HG03064 (cell line): ENCODE results near the gene PLSCR1.
A peak's percentile ranks its signal among the peaks of the same experiment; 100 is the strongest.

Source experiments
- ATAC-seq: cut with Tn5 transposase; IDR thresholded peaks from one replicate; pipeline ENCODE4 v1.9.1; 2021; ENCODE audit warnings: low read depth; ENCODE audit not compliant: unreplicated experiment

Gene PLSCR1

GRCh38 chr3:146544002-146544928, at the start of gene PLSCR1:
TSS of gene PLSCR1 (minus strand) at chr3:146544607. CDS start at chr3:146536552, 8,055 bp downstream.
- ATAC-seq: peak; percentile 89

DNA sequence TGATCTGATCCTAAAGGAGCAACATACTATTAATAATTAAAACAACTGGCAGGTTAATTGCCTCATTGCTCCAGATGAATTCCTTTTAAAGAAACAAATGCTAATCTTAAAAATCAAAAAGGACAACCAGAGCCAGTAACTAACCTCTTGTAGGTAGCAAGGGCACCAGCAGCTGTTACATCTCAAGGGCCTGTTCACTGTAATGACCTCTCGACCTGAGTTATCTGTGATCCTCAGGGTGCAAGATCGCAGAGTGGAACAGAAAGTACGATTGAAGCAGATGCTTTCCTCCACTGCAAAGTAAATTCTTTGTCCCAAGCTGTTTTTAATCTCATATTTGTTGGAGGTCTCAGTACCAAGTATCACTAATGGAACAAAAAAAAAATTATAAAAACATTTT, 49.4 kb upstream of the PLSCR1 start:
- no peak for ATAC-seq

GRCh38 chr3:146590521-146590920, 46.1 kb upstream of the PLSCR1 start:
- no peak for ATAC-seq

DNA sequence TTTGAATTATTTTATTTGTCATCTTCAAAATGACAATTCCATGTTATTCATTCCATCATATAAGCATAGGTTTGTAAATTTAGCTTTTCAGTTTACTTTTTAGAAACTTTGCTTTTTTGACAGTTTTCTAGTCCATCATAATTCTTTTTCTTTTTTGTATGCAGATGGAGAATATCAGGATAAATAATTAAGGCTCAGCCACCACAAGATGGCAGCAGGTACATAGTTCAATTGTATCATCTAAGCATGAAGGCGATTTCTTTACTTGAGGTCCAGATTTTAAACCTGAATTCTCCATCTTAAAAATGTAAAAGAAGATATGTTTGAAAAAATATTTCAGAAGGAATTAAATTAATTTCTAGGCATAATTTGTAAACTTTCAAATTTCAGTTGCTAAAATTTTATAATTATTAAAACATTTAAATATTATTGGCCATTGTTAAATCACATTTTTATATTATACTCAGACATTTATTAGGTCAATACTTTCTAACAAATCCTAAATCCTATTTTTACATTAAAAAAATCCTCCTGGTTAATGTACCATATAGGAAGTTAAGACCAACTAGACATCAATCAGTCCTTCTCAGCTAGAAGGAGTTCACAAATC, 45.6 kb upstream of the PLSCR1 start:
- ATAC-seq: no peak

- ATAC-seq: no peak
Measured at GRCh38 chr3:146585156-146585555, 40.7 kb upstream of the PLSCR1 start.

DNA sequence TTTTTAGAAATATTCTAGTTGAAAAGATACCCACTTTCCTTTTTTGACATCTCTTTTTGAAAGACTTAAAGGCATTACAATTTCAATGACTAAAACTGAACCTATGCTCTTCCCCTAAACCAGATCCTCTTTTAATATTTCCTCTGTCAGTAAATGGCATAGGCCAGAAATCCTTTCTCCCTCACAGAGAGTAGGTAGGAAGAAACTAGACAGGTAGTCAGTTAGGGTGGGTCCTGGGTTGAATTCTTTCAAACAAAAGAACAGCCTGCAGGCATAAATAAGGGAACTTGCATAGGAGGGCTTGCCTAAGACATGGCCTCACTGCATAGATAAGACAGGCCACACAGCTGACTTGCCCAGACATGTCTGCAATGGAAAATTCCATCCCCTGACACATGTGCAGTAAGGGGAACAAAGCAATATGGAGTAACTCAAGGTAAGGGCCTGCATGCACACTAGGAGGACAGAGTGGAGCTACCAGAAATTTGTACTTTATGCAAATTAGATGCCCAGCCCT, 37.6 kb upstream of the PLSCR1 start:
- no peak for ATAC-seq

DNA sequence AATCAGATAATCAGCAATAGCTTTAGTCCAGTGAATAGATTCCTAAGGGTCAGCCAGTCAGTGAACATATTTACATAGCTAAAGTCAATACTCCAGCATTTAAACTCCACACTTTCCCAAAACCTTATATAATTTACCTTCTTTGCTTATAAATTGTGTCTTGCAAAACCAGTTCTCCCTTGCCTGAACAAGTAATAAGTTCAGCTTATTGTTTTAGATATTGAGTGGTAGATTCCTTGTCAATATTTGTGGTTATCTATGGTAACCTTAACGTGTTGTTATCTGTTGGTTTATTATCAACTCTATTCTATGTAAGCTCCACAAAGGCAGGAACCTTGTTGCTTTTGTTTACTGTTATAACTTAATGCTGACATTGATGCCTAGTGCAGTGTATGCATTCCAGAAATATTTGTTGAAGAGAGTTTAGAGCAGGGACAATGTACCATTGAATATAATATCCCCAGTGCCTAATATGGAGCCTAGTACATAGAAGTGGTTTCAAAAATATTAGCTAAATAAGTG, 36.7 kb upstream of the PLSCR1 start:
- no peak for ATAC-seq

GRCh38 chr3:146577662-146578061, 33.3 kb upstream of the PLSCR1 start:
- no peak for ATAC-seq

GRCh38 chr3:146575636-146576035, 31.2 kb upstream of the PLSCR1 start:
- ATAC-seq: no peak

GRCh38 chr3:146574173-146574572, 29.8 kb upstream of the PLSCR1 start:
- no peak for ATAC-seq

DNA sequence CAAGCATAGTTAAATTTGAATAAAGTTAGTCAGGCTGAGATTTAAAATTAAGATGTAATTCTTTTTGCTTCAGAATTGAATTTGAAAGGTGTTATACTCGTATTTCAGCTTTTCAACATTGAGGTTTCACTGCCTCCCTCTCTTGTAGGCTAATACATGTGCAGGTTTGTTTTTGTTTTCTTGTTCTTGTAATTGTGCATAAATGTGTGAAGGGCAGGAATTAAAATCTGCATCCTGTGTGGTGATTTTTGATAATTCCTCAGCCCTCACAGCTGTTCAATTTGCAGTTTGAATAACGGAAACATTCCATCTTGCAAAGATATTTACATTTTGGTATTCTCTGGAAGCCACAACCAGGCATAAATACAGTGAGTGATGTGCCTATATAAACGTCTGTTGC, 24.9 kb upstream of the PLSCR1 start:
- no peak for ATAC-seq

GRCh38 chr3:146566138-146566537, 21.7 kb upstream of the PLSCR1 start:
- no peak for ATAC-seq

GRCh38 chr3:146561879-146562278, 17.5 kb upstream of the PLSCR1 start:
- no peak for ATAC-seq

- no peak for ATAC-seq
Measured at GRCh38 chr3:146561463-146561862, 17.1 kb upstream of the PLSCR1 start.

- no peak for ATAC-seq
Measured at GRCh38 chr3:146560678-146561077, 16.3 kb upstream of the PLSCR1 start.

DNA sequence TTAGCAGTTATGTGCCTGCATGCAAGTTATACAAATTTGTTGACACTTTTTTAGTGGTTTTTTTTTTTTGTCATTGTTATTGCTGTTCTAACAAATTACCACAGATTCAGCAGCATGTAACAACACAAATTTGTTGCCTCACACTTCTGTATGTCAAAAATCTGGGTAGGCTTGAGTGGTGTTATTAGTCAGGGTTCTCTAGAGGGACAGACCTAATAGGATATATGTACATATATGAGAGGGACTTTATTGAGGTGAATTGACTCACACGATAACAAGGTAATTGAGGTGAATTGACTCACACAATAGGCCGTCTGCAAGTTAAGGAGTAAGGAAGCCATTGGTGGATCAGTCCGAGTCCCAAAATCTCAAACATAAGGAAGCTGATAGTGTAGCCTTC, 15.0 kb upstream of the PLSCR1 start:
- no peak for ATAC-seq

- no peak for ATAC-seq
Measured at GRCh38 chr3:146558781-146559180, 14.4 kb upstream of the PLSCR1 start.

- ATAC-seq: no peak
Measured at GRCh38 chr3:146557745-146558144, 13.3 kb upstream of the PLSCR1 start.

DNA sequence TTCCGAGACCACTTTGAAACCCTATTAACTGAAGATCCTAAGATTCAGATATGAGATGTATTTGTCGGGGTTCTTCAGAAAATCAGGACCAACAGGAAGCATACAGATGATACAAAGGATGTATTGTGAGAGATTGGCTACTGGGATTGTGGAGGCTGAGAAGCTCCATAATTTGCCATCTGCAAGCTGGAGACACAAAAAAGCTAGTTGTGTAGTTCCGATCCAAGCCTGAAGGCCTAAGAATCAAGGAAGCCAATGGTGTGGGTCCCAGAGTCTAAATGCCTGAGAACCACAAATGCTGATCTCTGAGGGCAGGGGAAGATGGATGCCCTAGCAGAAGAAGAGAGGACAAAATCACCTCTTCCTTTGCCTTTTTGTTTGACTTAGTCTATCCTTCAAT, 10.9 kb upstream of the PLSCR1 start:
- ATAC-seq: no peak

DNA sequence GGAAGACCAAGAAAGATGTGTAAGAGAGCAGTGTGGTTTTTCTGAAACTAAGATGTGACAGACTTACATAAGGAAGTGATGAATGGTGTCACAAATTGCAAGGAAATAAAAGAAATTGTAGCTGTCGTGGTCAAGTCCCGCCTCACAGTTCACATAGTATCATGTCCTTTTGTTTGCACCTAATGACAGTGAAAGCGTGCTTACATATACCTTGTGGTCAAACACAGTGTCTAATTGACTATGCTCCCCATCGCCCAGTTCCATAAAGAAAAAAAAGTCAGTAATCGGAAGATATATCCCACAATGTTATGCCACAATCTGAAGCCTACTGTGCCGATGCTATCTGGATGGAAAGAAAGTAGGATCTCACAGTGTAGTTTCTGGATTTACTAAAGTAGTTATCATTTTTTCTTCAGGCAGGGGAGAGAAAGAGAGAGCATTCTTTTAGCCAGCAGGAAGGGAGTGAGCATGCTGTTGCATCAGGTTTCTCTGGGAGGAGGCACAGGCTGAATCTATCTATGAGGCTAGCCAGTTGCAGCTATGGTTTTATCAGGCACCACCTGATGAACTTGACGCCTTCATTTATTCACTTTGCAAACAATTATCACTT, 9.8 kb upstream of the PLSCR1 start:
- no peak for ATAC-seq
